ENCODE measurements around the gene WWC2.
"Not testable (repeated sequence)": the region's sequence is repeated elsewhere in the genome, so short reads cannot be mapped to it uniquely, and the experiment has no call there.

Gene WWC2

GRCh38 chr4:183149616-183150539, 50.8 kb downstream of the WWC2 start:
- TF ChIP-seq ZFX (IDR thresholded peaks at IDR 0.05) (no peak), CTCF (conservative IDR thresholded peaks at IDR 0.05) (no peak)
- no peak overlapping the region for H3K27ac ChIP-seq

GRCh38 chr4:183150664-183151063, 51.6 kb downstream of the WWC2 start:
- not testable (repeated sequence) for H3K27ac ChIP-seq

GRCh38 chr4:183152232-183152631, 53.2 kb downstream of the WWC2 start:
- H3K27ac ChIP-seq: not testable (repeated sequence)

GRCh38 chr4:183153190-183153916, 54.3 kb downstream of the WWC2 start:
- TF ChIP-seq CTCF (conservative IDR thresholded peaks at IDR 0.05): no peak
- TF ChIP-seq ZFX (IDR thresholded peaks at IDR 0.05): no peak

GRCh38 chr4:183154701-183155391, 55.8 kb downstream of the WWC2 start:
- no peak for TF ChIP-seq CTCF (conservative IDR thresholded peaks at IDR 0.05)
- TF ChIP-seq ZFX (IDR thresholded peaks at IDR 0.05): no peak
- H3K27ac ChIP-seq: no peak overlapping the region

More at GRCh38 chr4:183153190-183153916, 54.3 kb downstream of the WWC2 start:
- H3K27ac ChIP-seq: no peak overlapping the region

- H3K27ac ChIP-seq: no peak overlapping the region
- TF ChIP-seq ZFX (IDR thresholded peaks at IDR 0.05) (no peak), CTCF (conservative IDR thresholded peaks at IDR 0.05) (no peak)
Observed at GRCh38 chr4:183155450-183156184, 56.6 kb downstream of the WWC2 start.

- H3K27ac ChIP-seq: no peak overlapping the region
- no peak for TF ChIP-seq ZFX (IDR thresholded peaks at IDR 0.05)
- TF ChIP-seq CTCF (conservative IDR thresholded peaks at IDR 0.05): peak; percentile 21
Observed at GRCh38 chr4:183157215-183157614, 58.2 kb downstream of the WWC2 start.

Data from C4-2B (cell line).